Tibial nerve (tissue), 4 donors: ENCODE measurements around the gene SPAAR.

Source experiments
- CTCF ChIP-seq, 5 experiments: fragments of 200-600 bp in 3 of 5; fragments of 450-650 bp in 2 of 5; sonication (generic) in 3 of 5; IDR thresholded peaks; one replicate each; pipeline ENCODE4 v1.5.1; 2016 to 2019; ENCODE audit warnings: antibody characterized with exemption in 5 of 5, mild to moderate bottlenecking in 3 of 5, moderate library complexity in 2 of 5
- EP300 ChIP-seq, 2 donors: sonication (generic); formaldehyde crosslinking; IDR thresholded peaks; one replicate each; pipeline ENCODE4 v1.6.1; 2017; ENCODE audit warnings: antibody characterized with exemption in 2 of 2, mild to moderate bottlenecking in 1 of 2
- POLR2A ChIP-seq, 2 donors: fragments of 450-650 bp; IDR thresholded peaks; one replicate each; pipeline ENCODE4 v1.6.1; 2017; ENCODE audit warnings: antibody characterized with exemption in 2 of 2, mild to moderate bottlenecking in 2 of 2, moderate library complexity in 2 of 2

- TF ChIP-seq POLR2A (IDR thresholded peaks at IDR 0.05) (no peak), CTCF (IDR thresholded peaks at IDR 0.05) (no peak), EP300 (IDR thresholded peaks at IDR 0.05) (no peak)
Measured at GRCh38 chr9:35935261-35935660, 26.0 kb downstream of the SPAAR start.
